Activated gamma-delta T cell (primary cell): ENCODE data around the gene THTPA.

Experiments used
- DNase-seq: peaks from one replicate; lab custom pipeline; 2025; lab: John Stamatoyannopoulos, UW

THTPA gene

DNA sequence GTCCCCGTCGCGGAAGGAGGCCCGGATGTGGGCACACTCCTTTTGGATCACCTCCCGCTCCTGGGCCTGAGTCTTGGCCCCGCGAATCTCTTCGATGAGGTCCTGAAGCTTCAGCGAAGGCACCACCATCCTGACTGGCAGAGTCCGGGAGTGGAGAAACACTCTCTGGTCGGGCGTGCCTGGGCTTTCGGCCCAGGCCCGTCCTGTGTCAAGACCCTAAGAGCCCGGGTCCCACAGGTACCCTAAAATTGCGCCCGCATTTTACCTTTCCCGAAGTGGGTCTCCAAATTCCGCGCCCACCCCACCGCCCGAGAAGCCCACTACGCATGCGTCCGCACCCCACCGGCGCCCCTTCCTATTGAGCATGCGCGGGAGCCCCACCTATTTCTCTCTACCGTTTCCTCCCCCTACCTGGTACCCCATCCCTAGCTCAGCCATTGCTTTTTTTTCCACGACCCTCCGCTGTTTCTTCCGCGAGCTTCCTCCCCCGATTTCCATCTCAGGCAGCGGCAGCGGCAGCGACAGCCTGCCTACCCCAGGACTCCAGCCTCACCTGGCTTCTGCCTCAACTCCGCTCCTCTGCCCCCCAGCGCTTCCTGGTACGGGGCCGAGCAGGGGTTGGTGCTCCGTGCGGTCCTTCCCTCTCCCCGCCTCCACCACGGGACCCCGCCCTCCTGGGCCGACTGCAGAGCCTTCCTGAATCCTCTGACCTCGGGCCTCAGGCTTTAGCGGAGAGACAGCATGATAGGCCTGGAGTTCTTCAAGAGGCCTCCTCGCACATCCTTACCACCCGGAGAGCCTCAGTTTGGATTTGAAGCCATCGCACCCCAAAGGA lies 11.3 kb downstream of the THTPA start, which contains the start of gene AP1G2:
TSS of gene AP1G2 (minus strand) at position 606 of the 835 bp plus-strand sequence. CDS start at position 129, 477 bp downstream.
- peak; percentile 64 for DNase-seq

DNA sequence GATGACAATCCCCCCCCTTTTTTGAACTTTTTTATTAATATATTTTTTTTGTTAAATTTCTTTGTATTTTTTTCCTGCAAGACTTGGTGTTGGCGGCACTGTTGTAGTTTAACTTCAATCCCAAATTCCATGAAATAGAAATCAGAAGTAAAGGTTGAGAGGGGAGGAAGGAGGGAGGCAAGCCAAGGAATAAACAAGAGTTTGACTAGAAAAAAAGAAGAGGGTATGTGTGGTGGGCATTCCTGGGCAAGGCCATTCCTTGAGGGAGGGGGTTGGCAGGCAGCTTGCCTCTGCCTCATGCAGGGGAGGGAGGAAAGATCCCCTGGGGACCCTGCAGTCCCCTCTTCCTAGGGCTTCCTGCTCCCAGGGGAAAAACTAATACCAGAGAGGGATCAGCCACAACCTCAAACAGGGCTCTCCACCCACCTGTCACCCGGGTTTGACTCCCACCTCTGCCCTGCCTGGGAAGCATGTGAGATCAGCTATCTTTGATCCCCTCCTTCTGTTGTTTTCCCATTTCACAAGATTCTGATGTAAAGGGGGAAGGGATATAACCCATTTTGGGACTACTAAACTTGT lies 12.0 kb downstream of the THTPA start:
- DNase-seq = no peak

- DNase-seq = no peak
Measured at GRCh38 chr14:23568600-23569331, 12.7 kb downstream of the THTPA start.

GRCh38 chr14:23569443-23570151 lies 13.5 kb downstream of the THTPA start:
- no peak for DNase-seq

GRCh38 chr14:23570806-23571483 lies 14.9 kb downstream of the THTPA start:
- no peak for DNase-seq

DNA sequence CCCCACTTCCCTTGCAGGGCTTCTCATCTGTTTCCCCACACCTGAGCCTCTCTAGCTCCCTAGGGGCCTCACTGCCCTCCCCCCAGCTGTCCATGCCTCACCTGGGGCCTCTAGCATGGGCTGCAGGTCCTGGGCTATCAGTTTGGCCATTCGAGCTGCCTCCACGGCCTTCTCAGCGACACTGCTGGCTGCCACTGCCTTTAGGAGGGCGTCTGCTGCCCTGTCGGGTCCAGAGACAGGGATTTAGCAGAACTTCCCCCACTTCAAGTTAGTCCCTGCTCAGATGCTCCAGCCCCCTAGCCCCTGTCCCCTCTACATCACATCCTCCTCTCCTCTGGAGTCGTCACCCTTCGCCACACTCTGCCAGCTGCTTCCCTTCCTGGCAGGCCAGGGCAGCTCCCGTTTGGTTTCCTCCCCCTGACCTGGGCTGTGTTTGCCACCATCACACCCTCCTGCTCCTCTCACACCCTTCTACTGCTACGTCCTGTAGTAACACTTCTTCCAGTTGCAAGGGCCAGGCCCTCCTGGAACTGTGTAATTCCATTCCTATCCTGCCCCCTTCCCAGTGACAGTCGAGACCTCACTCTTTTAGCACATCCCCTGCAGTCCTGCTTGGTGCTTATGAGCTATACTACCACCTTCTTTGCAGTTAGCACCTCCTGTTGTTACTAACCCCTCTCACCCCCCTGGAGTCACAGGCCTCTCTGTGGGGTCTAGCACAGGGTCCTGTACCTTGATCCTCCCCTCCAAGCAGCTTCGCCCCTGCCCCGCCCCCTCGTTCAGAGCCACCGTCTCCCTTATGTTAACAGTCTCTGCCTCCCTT lies 15.8 kb downstream of the THTPA start:
- DNase-seq = no peak

- DNase-seq = no peak
Measured at GRCh38 chr14:23572524-23572828, 16.4 kb downstream of the THTPA start.

DNA sequence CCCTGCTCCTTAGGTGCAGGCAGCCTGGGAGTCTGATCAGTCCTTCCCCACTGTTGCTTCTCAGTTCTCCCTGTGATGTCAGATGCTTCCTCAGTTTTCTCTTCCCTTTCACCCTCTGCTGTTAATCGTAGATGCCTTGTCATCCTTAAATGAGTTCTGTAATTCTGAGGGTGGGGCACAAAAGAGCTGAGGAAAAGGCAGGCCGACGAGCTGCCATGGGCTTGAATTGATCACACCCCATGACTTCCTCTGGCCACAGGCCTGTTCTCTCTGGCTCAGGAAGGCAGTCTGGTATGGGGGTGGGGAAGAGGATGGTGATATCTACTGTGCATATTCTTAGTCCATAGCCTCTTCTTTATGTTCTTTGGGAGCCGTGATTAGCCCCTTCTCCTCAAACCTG lies 16.8 kb downstream of the THTPA start:
- DNase-seq = no peak

GRCh38 chr14:23573384-23574015 lies 17.4 kb downstream of the THTPA start:
- no peak for DNase-seq

DNA sequence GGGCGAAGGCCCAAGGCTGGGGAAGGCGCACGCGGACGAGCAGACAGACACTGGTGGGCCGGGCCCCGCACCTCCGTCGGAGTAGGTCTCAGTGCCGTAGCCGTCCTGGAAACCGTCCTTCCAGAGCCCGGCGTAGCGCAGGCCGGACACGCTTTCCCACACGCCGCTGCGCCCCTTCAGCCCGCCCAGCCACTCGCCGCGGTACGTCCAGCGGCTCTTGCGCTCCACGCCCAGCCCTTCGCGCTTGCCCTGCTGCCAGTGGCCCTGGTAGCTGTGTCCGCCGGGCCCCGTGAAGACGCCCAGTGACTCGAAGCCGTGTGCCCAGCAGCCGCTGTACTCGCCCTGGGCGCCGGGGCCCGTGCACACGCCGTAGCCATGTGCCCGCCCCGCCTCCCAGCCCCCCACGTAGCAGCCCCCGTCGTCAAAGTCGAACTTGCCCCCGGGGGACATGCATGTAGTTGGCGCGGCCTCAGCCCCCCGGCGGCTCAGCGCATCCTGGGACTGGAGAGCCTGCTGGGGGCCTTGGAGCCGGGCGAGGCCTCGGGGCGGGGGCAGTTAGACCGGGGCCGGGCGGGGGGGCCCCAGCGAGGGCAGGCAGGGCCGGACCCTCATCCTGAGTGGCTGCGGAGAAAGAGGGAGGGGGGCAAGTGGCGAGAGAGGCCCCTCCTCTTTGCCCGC lies 21.1 kb downstream of the THTPA start:
- DNase-seq = no peak

GRCh38 chr14:23577710-23578392 lies 21.8 kb downstream of the THTPA start:
- no peak for DNase-seq

- no peak for DNase-seq
Measured at GRCh38 chr14:23578560-23579310, 22.7 kb downstream of the THTPA start, which contains the start of gene JPH4. TSS of gene JPH4 (minus strand) at chr14:23578790. CDS start at chr14:23577453, 1,337 bp downstream.

DNA sequence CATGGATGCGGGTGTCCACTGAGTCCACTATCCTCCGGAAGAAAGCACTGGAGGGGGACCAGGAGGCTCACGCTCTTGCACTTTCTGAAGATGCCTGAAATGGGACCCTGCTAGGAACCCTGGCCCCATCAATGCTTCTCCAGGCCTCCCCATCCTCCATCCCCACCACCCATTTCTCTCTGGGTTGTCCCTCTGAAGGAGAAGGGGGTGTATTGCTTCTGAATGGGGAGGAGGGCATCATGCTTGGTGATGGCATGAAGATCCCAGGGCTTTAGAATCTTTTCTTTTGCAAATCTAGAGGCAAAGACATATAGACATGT lies 23.2 kb downstream of the THTPA start:
- DNase-seq = no peak

- no peak for DNase-seq
Measured at GRCh38 chr14:23579739-23580138, 23.7 kb downstream of the THTPA start.

DNA sequence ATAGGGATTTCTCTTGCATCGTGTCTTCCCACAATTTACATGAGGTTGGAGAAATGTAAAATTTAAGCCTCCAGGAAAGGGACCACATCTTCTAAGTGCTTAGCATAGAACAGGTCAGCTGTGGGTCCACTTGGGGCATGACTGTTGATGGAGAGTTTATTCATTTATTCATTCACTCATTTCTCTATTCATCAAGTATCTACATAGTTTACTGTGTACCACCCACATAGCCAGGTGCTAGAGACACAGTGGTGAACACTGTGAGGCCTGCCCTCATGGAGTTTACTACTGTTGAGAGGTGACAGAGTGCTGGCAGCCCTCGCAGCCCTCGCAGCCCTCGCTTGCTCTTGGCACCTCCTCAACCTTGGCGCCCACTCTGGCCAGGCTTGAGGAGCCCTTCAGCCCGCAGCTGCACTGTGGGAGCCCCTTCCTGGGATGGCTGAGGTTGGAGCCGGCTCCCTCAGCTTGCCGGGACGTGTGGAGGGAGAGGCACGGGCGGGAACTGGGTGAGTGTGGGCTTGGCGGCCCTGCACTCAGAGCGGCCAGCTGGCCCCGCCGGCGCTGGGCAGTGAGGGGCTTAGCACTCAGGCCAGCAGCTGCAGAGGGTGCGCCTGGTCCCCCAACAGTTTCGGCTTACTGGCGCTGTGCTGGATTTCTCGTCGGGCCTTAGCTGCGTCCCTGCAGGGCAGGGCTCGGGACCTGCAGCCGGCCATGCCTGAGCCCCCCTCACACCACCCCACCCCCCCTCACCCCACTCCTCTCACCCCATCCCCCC lies 24.3 kb downstream of the THTPA start:
- DNase-seq = no peak

- DNase-seq = no peak
Measured at GRCh38 chr14:23580948-23581281, 24.8 kb downstream of the THTPA start.

DNA sequence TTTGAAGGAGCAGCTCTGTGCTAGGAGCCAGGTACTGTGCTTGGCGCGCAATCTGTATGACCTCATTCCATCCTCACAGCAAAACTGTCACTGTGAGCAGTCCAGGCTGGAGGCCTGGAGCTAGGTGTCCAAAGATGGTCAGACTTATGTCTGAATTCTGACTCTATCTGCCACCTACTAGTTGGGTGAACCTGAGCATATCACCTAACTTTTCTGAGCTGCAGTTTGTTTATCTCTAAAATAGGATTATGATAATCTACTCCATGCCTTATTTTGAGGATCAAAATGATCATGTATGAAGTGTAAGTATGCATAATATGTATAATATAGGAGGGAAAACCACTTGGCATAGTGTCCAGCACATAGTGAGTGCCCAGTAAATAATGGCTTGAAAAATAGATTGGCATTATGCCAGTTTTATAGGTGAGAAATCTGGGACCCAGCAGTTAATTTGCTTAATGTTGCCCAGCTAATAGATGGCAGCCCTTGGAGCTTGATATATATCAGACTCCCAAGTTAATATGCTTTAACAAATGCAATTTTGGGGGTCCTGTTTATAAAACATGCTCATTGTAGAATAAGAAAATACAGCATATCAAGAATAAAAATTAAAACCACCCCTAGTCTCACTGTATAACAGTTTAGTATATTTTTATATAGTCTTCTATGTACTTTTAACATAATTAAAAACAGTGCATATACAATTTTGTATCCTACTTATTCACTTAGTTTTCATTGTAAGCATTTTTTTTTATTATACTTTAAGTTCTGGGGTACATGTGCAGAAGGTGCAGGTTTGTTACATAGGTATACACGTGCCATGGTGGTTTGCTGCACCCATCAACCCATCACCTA lies 27.1 kb downstream of the THTPA start:
- DNase-seq = no peak
